ENCODE data around the gene TRHDE.

Gene TRHDE

DNA sequence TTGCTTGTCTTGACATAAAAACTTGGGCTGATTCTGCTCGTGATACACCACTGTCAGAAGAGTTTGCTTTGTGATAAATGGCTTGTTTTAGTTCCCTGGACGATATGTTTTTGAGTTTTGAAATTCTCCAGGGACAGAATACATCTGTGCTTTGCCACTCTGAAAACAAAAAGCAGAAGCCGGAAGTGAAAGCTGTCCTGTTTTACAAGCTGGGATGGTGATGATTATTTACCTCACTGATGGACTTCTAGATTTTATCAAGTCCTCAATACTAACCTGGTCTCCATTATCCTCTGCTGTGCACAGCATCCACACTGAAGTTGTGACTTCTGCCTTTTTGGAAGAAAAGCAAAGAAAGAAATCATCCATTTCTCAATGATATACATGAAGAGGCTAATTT is 251.6 kb downstream of the TRHDE start:
- DNase-seq: no peak

DNA sequence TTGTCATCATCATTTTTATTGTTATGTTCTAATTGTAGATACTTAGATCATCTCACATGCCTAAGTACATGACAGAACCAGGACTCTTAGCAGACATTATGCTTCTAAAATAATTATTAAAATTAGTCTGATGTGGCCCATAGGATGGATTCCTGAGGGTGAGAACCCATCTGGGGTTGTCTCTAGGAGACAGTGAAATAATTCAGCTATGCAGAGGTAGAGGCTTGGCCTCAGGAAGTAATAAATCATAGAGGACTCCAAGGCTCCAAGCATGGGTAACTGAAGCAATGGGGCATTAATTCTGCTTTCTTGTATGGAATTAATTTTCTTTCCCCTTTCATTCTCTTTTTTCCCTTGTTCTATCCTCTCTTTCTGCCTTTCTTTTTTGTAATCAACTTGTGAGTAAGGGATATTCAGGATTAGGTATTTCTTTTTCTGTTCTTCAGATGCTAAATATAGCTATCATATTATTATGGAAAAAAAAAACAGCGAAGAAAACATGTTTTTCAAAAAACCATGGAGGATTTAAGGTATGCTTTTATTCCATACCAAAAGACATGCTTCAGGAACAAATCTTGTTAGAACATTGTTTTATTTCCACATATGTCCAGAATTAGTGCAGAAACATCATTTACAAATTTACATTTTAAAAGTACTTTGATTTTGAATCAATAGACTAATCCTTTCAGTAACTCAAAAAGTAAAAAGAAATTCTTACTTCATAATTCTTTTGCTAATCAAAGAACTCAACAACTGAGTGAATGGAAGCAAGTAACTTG is 263.2 kb downstream of the TRHDE start:
- no peak for DNase-seq

DNA sequence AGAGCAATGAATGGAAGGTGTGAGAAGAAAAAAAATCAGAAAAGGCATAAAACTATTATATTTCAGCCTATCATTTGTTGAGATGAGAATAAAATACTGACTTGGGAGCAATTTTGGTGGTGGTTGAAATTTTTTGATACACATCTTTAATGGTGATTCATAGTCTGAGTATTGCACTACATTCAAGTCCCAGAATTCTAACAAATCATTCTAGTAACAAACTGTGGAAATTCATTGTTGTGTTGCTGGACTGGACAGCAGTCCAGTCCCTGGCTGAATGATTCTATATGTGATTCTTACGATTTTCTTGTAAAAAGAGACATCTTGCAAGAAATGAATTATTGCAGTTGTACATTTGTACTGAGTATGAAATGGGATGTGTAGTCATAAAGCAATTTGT is 268.6 kb downstream of the TRHDE start:
- DNase-seq: no peak

DNA sequence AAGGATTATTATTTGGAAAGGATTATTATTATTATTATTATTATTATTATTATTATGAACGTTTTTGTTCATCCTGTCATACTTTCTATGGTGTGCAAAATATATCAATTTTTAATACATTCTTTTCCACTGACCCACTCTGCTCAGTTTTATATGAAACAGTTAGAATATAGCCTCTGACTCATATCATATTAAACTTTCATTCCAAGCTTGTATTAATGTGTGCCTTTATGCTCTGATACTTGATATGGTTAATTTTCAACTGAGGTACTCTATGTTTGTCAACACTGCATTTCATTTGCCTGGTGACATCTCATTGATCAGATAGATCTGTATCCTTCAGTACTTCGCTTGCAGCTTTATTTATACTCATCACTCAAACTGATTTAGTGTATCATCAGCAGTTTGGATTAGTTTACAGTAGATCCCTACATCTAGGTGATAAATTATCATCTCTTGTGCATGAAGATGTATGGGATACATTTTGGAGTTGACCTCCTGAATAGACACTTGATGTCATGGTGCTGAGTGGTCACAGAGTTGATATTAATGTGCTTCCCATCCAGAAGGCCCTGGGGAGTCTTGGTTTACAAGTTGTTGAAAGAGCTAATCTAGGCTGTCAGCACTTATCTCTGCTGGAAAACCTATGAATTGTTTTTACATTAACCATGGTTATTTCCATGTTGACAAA is 271.8 kb downstream of the TRHDE start:
- no peak for DNase-seq

DNA sequence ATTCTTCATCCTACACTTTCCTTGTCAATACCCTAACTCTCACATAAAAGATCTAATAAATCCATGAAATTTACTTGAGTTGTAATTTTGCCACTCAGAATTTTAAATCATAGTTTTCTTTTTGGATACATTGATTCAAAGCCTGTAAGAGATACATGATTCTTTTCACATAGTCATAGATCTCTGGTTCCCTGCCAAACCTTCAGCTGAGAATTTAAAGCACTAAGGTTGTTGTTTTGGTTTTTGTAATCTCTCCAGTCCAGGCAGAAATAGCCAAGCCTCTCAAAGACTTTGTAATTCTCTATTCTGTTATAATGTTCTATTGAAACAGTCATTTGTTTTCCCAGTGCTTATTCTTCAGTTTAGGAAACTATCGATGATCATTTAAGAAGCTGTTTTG is 273.9 kb downstream of the TRHDE start:
- no peak for DNase-seq

DNA sequence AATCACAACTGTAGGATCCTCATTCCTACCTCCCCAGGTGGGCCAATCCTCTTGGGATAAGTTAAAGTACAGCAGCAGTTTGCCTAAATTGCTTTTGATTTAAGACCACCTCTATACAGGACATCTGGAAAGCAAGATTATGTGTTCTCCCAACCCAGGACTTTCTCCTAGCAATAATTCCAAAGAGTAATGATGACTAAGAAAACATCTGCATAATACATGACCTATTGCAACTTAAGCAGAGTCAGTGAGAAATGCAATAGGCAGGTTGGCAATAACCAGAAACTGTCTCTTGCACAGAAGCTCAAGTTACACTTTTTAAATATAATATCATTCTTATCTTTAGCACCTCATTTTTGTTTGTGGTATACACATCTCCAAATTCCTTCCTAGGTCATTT is 275.4 kb downstream of the TRHDE start:
- DNase-seq: no peak

DNA sequence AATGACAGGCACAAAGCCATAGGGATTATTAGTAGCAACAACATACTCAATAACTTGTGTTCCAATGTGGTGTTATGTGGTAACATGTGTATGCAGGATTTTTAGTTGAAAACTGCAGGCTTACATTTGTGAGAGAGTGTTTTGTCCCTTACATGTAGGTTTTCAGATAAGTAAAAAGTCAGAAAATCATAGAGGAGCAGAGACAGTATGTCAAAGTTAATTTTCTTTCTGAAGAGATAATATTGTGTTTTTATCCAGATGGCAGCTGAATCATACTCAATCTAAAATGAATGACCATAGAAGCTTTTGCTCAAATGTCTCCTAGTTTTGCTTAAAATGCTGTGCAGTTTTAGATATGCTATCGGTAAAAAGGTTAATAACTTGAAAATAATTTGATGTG is 277.0 kb downstream of the TRHDE start:
- DNase-seq: no peak

DNA sequence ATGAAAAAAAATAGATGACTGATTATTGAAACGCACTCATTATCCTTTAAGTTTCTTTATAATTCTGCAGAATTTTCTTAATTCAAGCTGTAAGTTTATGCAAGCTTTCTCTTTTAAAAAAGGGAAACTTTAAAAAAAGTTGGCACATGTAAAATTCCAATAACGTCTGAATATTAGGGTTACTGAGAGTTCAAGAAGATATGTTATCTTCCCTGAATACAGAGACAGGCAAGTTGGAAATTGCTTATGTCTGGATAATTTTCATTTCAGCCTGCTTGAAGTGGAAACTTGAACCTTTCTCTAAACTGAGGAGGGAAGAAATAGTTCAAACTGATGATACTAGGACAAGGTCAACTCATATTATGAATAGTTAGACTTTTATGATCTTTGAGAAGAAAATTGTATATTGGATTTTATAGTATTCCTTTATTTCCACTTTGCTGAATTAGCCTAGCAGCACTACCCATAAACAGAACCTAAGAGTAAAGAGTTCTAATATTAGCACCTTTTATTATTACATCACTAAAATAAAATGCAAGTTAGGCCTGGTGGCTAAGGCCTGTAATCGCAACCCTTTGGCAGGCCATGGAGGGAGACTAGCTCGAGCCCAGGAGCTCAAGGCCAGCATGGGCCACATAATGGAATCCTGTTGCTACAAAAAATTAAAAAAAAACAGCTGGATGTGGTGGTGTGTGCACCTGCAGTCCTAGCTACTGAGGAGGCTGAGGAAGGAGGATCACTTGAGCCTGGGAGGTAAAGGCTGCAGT is 288.0 kb downstream of the TRHDE start:
- no peak for DNase-seq

DNA sequence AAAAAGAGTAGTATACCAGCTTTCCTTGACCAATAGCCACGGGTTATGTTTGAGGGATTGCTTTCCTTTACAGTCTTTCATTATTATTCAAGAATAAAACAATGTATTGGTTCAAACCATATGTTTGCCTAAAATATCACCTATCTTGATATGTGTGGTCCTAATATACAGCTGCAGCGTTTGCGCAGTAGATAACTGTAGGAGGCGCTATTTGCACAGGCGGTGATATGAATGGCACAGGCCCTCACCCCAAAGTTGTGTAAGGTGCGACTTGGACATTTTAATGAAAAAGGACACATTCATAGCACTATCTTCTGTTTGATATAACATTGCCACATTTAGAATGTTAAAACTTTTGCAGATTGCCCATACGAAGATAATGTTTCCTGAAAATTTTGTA is 298.4 kb downstream of the TRHDE start:
- DNase-seq: no peak

DNA sequence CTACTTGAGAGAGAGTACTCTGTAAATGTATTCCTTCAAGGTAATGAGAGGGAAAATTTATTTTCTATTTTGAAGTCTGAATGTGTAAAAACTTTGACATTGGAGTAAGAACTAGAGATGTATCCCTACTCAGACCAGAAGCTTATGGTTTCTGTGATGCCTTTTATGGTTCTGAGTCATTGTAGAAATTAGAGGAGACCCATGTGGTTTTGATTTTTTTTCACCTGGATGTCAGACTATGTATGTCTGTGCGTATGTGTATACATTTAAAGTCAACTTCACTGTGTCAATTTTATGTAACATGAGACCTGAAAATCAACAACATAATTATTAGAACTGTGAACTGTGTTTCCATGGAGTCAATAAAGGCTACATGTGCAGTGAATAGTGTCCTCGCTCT is 302.0 kb downstream of the TRHDE start:
- DNase-seq: no peak

DNA sequence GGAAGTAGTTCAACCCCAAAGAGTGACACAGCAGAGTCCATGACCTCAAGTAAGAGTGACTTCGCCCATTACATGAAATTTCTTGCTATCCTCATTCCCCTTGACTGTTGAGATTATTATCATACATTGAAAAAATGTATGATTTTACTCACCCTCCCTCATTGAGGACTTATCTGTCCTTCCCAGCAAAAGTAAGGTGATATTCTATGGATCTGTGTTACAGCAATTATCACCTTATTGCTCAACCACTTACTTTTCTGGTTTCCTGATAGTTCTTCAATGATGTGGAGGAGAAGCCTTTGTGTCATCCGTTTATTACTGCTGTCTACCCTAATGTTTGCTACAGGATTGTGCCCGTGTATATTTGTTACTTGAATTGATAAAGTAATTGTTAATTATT is 306.2 kb downstream of the TRHDE start:
- DNase-seq: no peak

DNA sequence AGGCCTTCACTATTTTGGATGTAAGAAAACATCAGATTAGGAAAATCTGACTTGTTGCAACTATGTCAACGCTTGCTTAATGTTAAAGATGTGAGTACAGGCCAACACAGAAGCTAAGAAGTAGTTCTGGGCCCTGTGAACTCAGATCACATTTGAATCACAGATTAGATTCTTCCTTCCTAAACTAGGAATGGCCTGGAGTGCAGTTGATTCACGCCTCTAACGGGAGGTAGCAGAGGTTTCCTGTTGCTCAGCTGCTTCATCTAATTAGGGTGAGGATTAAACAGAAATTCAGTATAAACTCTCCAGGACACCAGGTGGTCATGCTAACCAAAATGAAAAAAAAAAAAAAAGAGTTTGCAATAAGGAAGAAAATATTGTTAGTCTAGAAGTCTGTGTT is 314.3 kb downstream of the TRHDE start:
- DNase-seq: no peak

DNA sequence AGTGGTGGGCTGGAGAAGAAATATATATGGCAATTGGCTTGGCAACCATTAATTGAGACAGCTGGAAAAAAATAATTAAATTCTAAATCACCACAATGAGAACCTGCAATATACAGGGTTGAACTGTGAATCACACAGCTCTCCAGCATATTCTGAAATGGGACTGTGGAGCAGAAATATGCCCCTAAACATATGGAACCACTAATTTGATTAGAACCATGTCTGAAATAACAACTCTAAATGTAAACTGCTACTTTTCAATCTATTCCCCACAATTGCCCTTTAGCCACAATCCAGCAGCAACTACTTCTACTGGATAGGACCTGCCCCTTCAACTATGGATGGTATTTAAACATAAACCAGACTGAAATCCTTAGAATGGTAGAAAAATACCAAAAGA is 330.4 kb downstream of the TRHDE start:
- no peak for DNase-seq

DNA sequence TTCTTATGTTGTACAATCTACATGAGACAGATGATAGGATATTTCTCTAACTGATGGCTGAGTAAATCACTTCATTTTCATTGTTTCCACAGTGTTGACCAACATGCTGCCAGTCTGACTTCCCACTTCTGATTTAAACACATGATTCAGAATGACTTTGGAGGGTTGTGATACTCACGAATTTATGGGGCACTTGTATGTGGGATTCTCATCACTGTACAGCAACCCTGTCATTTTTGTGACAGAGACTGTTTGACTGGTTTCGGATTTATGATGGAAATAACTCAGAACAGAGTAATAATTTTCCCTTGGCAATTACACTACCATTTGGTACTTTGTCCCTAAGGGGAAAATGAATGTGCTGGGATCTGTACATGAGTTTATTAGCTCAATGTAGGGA is 333.8 kb downstream of the TRHDE start:
- no peak for DNase-seq

DNA sequence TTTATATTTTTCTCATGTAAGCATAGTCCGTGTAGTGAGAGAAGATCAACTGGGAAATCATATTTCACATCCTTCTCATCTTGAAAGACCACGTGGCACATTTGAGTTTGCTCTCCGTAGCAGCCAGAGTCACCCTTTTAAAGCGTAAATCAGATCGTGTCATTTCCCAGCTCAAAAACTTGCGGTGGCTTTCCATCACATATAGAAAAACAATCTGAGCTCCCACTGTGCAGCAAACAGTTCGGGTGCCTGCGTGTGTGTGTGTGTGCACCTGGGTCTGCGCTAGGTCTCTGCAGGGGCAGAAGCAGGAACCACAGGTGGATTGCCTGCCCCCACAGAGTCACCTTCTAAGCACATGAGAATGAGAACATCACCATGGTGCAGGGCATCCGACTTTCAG is 338.2 kb downstream of the TRHDE start:
- DNase-seq: no peak

DNA sequence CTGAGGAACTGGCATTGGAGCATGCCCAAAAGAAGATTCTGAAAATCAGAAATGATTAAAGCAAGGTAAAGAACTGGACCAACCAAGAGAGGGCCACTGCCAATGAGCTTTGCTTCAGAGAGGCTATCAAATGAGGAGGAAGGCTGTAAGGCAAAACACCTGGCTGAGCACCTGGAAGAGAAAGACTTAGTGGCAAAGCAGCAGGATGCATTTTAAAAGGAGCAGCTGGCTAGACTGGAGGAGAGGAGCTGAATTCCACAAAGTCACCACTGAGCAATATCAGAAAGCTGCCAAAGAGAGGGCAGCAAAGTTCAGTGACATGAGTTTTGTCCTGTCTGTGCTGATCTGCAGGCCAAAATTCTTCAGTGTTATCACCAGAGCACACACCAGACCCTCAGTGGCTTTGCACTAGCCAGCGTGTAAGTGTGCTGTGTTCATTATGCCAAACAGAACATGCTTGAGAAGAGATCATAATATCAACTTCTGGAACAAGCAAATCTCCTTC is 338.7 kb downstream of the TRHDE start:
- DNase-seq: no peak

DNA sequence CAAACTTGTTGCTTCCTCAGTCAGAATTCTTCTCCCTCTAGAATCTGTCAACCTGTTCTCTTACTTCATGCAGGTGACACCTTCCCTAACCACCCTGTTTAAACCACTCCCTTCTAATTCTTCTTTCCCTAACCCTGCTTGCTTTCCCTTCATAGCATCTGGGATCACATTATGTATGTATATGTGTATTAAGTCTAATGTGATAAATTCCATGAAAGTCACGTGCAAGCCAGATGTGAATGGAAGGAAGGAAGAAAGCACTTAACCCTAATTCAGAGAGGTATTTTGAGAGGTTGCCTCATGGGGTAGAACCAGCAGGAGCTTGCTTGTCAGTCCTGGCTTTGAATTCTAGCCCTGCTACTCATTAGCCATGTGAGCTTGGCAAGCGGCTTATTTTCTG is 340.0 kb downstream of the TRHDE start:
- DNase-seq: no peak

DNA sequence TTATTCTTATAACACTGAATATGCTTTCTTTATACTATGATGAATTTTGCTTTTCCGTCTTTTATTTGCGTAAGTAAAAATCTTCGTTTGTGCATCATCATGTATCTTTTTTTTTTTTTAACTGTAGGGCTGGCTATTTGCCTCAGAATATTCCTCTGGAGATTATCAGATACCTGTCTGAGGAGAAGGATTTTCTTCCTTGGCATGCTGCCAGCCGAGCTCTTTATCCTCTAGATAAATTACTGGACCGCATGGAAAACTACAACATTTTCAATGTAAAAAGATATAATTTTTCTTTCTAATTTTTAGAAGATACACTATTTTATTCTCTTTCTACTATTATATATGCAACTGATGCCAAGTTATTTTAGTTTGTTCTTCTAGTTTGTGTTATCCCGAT is 346.6 kb downstream of the TRHDE start:
- DNase-seq: no peak

DNA sequence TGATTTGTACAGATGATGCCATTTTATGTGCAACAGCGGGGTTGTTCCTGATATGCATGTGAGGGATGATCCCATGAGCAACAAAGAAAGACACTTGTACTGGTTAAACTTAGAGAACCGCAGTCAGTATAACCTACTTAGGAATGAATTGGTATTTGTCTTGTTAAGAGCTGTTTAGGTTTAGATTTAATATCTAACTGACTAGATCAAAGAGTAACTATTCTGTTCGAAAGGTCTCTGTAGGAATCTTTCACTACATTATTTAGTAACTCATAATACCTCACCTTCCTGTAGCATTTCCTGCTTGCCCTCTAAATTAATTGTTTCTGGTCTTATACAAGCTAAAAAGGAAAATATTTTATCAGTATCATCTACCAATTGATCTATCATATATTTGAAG is 350.4 kb downstream of the TRHDE start:
- no peak for DNase-seq

DNA sequence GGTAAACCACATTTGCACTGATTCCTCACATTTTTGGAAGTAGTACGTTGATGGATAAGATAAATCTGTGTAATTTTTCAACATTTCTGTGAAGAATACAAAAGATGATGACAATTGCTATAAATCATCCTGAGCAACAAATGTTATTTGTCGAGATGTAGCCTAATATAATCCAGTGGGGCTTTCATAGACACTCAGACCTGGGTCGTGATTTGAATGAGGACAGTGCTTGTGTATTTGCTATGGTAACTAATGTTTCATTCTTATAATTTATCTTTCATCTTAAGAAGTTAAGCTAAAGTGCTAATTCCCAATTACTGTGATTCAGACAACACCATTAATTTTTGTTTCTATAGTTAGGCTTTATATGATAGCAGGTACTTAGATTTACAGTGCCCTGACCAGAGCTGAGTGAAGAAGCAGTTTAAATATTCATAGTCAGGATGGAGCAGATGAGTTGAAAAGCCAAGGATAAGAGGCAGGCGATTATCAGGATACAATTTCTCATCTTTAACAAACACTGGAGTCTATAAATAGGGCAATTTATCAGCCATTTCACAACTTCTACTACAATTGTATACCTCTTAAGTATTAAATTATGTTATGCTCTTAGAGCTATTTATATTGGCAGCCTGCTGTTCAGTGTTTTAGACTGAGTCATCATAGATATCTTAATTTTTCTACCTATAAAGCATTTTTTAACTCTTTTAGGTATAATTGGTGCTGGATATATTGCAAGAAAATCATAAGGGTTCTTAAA is 359.9 kb downstream of the TRHDE start:
- no peak for DNase-seq

DNA sequence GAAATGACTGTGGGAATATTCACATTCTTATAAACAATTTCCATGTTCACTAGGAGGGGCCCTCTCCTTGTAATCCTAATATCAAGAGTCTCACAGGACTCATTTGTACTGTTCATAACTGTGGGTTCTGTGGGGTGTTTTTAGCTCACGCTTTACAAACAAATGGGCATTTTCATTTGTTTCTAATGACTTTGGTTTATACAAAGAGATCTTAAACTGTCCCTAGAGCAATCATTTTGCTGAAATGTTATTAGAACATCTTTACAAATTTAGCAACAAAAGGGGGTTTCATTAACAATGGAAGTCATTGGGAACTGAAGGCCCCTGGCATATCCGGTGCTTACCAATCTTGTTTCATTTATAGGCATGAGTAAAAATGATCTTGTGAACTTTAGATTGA is 370.5 kb downstream of the TRHDE start:
- no peak for DNase-seq

DNA sequence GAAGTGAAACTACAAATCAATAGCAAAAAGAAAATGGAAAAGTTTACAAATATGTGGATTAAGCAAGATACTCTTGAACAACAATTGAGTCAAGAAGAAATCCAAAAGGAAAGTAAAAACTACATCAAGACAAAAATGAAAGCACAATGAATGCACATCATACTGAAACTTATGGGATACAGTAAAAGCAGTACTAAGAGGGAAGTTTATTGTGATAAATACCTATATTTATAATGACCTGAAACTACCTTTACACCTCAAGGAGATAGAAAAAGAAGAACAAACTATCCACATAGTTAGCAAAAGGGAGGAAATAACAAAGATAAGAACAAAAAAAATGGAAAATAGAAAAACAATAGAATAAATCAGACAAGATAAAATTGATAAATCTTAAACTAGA is 375.0 kb downstream of the TRHDE start:
- DNase-seq: no peak

DNA sequence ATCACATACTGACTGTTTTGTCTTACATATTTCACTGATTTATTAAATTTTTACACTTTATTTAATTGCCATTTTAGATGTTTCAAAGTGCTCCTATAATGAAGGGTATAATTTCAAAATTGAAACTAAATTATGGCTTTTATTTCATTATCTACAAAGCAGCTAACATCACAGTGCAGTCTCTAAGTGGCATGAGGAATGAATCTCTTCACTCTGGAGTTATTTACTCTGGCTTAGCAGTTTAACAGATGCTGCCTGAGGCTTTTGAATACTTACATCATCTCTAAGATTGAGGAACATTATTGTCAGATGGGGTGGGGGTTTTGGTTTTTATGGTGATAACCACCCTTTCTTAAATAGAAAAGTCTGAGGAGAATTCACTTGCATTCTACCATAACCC is 386.4 kb downstream of the TRHDE start:
- no peak for DNase-seq

Measured in activated T-cell treated with anti-CD3 and anti-CD28 coated beads, Interleukin-2, amount 50 U/mL, for 48 hours (primary cell).